Measurements from ENCODE around the gene LBR.

DNA sequence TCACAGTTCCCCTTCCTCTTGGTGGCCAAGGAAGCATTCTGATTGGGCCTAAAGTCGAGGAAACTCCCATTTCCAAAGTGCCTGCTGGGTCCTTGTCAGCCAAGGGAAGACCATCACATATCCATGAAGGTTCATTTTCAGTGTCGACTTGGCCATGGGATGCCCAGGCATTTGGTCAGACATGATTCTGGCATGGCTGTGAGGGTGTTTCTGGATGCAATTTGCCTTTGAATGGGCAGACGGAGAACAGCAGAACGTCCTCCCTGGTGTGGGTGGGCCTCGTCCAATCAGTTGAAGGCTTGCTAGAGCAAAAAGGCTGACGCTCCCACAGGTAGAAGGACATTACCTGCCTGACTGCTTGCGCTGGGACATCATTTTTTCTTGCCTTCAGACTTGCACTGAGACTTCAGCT, 48.3 kb upstream of the LBR start:
- TF ChIP-seq, protein P1, sequence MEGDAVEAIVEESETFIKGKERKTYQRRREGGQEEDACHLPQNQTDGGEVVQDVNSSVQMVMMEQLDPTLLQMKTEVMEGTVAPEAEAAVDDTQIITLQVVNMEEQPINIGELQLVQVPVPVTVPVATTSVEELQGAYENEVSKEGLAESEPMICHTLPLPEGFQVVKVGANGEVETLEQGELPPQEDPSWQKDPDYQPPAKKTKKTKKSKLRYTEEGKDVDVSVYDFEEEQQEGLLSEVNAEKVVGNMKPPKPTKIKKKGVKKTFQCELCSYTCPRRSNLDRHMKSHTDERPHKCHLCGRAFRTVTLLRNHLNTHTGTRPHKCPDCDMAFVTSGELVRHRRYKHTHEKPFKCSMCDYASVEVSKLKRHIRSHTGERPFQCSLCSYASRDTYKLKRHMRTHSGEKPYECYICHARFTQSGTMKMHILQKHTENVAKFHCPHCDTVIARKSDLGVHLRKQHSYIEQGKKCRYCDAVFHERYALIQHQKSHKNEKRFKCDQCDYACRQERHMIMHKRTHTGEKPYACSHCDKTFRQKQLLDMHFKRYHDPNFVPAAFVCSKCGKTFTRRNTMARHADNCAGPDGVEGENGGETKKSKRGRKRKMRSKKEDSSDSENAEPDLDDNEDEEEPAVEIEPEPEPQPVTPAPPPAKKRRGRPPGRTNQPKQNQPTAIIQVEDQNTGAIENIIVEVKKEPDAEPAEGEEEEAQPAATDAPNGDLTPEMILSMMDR (IDR thresholded peaks at IDR 0.05), result no peak
- no peak for TF ChIP-seq NR2C2 (CRISPR knock-in tag; IDR thresholded peaks at IDR 0.05)

Measured in WTC11 (cell line).